Measurements from ENCODE around the gene WDFY2. TPM values are rescaled to one million over a fixed set of nuclear protein-coding genes. Genes with fewer than 3 reads are reported as not detected.
"Not testable (repeated sequence)": the region's sequence is repeated elsewhere in the genome, so short reads cannot be mapped to it uniquely, and the experiment has no call there.

The WDFY2 gene
- total and polyA plus RNA-seq, 7 experiments from 2014 or later: 3.2 to 44.3 (median 18.6) TPM

DNA sequence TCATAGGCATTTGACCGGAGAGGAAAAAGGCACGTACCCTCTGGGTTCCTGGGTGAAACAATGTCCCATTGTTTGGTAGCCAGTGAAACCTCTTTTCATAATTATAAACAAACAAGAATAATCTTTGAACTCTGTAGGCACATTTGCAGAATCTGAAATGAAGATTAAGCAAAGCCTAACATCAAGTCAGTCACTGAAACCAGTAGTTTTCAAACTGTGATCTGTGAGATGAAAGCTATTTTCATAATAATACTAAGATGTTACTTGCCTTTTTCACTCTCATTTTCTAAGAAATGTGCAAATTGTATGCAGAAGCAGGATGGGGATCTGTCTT is 105.4 kb downstream of the WDFY2 start:
- ChIA-PET POLR2A (no interaction called here), CTCF (no interaction called here)
- Mint-ChIP-seq H3K9me3 (peaks cover 0 to 6% (median 0%) of the 10 kb centered on the region in 11 donors), H3K27me3 (no peaks in the 10 kb centered on the region), H3K36me3 (peaks cover 0 to 25% (median 13%) of the 10 kb centered on the region in 5 donors), H3K4me3 (no peak overlapping the region), H3K27ac (no peak overlapping the region), H3K4me1 (peaks cover 0 to 15% (median 4%) of the 10 kb centered on the region in 7 donors)
- H3K27me3 ChIP-seq (ENCODE audit: control insufficient read depth in 2 of 2, insufficient read depth in 2 of 2, low read length in 2 of 2): no peaks in the 10 kb centered on the region
- H3K27ac ChIP-seq (ENCODE audit: low read depth, low read length): no peak overlapping the region
- no peaks in the 10 kb centered on the region for H3K9me3 ChIP-seq (ENCODE audit: control insufficient read depth in 2 of 3, low read length in 3 of 3)
- intact Hi-C loops (cut with micrococcal nuclease): no loop called here
- ATAC-seq (no peak), DNase-seq (no peak)
- no peaks in the 10 kb centered on the region for H3K36me3 ChIP-seq (ENCODE audit: control insufficient read depth in 2 of 3, insufficient read depth in 3 of 3, low read length in 3 of 3)
- H3K4me1 ChIP-seq (ENCODE audit: control insufficient read depth in 2 of 2, insufficient read depth in 2 of 2, low read length in 2 of 2): no peaks in the 10 kb centered on the region
- H3K4me3 ChIP-seq (ENCODE audit: low read length): no peak overlapping the region

DNA sequence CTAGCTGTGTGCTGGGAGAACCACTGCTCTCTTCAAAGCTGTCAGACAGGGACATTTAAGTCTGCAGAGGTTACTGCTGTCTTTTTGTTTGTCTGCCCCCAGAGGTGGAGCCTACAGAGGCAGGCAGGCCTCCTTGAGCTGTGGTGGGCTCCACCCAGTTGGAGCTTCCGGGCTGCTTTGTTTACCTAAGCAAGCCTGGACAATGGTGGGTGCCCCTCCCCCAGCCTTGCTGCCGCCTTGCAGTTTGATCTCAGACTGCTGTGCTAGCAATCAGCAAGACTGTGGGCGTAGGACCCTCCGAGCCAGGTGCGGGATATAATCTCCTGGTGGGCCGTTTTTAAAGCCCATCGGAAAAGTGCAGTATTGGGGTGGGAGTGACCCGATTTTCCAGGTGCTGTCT is 111.4 kb downstream of the WDFY2 start:
- DNase-seq; H3K27me3 ChIP-seq (ENCODE audit: control insufficient read depth in 2 of 2, insufficient read depth in 2 of 2, low read length in 2 of 2); ATAC-seq; H3K9me3 Mint-ChIP-seq; H3K4me1 Mint-ChIP-seq; H3K4me3 Mint-ChIP-seq; H3K36me3 ChIP-seq (ENCODE audit: control insufficient read depth in 2 of 3, insufficient read depth in 3 of 3, low read length in 3 of 3); H3K27ac ChIP-seq (ENCODE audit: low read depth, low read length); H3K27ac Mint-ChIP-seq; H3K4me3 ChIP-seq (ENCODE audit: low read length); intact Hi-C loops (cut with micrococcal nuclease); H3K9me3 ChIP-seq (ENCODE audit: control insufficient read depth in 2 of 3, low read length in 3 of 3); H3K4me1 ChIP-seq (ENCODE audit: control insufficient read depth in 2 of 2, insufficient read depth in 2 of 2, low read length in 2 of 2); H3K27me3 Mint-ChIP-seq: not testable (repeated sequence)
- ChIA-PET CTCF (interaction anchor here (0.8 kb wide), 1 partner anchor 102 kb away, joined by 3 read pairs; no protein-coding TSS in a partner anchor), POLR2A (interaction anchor here (0.6 kb wide), 1 partner anchor 146 kb away, joined by 3 read pairs; no protein-coding TSS in a partner anchor)
- H3K36me3 Mint-ChIP-seq: peaks cover 0 to 16% (median 14%) of the 10 kb centered on the region in 5 donors

DNA sequence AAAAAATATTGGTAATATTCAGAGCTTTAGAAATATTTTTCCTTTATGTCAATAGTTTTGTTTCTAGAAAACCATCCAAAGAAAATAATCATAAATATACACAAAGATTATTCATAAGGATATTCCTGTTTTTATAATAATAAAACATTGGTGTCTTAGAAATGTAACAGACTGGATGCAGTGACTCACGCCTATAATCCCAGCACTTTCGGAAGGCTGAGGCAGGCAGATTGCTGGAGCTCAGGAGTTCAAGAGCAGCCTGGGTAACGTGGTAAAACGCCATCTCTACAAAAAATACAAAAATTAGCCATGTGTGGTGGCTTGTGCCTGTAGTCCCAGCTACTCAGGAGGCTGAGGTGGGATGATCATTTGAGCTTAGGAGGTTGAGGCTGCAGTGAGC is 112.9 kb downstream of the WDFY2 start:
- Mint-ChIP-seq H3K4me3 (no peak overlapping the region), H3K9me3 (peaks cover 0 to 6% (median 0%) of the 10 kb centered on the region in 11 donors), H3K27ac (no peak overlapping the region), H3K4me1 (no peaks in the 10 kb centered on the region), H3K36me3 (peaks cover 0 to 17% (median 14%) of the 10 kb centered on the region in 5 donors), H3K27me3 (no peaks in the 10 kb centered on the region)
- Histone ChIP-seq H3K4me3 (ENCODE audit: low read length) (no peak overlapping the region), H3K36me3 (ENCODE audit: control insufficient read depth in 2 of 3, insufficient read depth in 3 of 3, low read length in 3 of 3) (no peaks in the 10 kb centered on the region), H3K27ac (ENCODE audit: low read depth, low read length) (no peak overlapping the region), H3K4me1 (ENCODE audit: control insufficient read depth in 2 of 2, insufficient read depth in 2 of 2, low read length in 2 of 2) (no peaks in the 10 kb centered on the region), H3K9me3 (ENCODE audit: control insufficient read depth in 2 of 3, low read length in 3 of 3) (no peaks in the 10 kb centered on the region), H3K27me3 (ENCODE audit: control insufficient read depth in 2 of 2, insufficient read depth in 2 of 2, low read length in 2 of 2) (no peaks in the 10 kb centered on the region)
- ATAC-seq (no peak), DNase-seq (no peak)
- ChIA-PET POLR2A (no interaction called here), CTCF (no interaction called here)
- intact Hi-C loops (cut with micrococcal nuclease): no loop called here

DNA sequence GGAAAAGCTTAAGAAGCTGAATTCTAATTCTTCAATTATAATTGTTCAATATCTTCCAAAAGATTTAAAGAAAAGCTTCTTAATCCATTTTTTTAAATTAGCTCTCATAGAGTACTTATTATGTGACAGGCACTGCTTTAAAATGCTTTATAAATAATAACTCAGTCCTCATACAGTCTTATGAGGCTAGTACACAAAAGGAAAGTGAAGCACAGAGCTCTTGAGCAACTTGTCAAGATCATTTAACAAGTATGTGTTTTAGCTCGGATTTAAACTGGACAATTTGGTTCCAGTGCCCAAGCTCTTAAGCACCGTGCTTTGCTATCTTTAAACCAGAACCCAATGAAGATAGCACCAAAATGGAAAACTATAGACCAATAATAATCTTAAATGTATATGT is 113.6 kb downstream of the WDFY2 start:
- Histone ChIP-seq H3K4me1 (ENCODE audit: control insufficient read depth in 2 of 2, insufficient read depth in 2 of 2, low read length in 2 of 2) (no peaks in the 10 kb centered on the region), H3K4me3 (ENCODE audit: low read length) (no peak overlapping the region), H3K9me3 (ENCODE audit: control insufficient read depth in 2 of 3, low read length in 3 of 3) (no peaks in the 10 kb centered on the region), H3K27ac (ENCODE audit: low read depth, low read length) (no peak overlapping the region), H3K36me3 (ENCODE audit: control insufficient read depth in 2 of 3, insufficient read depth in 3 of 3, low read length in 3 of 3) (no peaks in the 10 kb centered on the region), H3K27me3 (ENCODE audit: control insufficient read depth in 2 of 2, insufficient read depth in 2 of 2, low read length in 2 of 2) (no peaks in the 10 kb centered on the region)
- DNase-seq: no peak
- Mint-ChIP-seq H3K9me3 (peaks cover 0 to 6% (median 0%) of the 10 kb centered on the region in 11 donors), H3K4me3 (no peak overlapping the region), H3K4me1 (no peaks in the 10 kb centered on the region), H3K27me3 (no peaks in the 10 kb centered on the region), H3K27ac (no peak overlapping the region), H3K36me3 (peaks cover 0 to 24% (median 14%) of the 10 kb centered on the region in 5 donors)
- ChIA-PET CTCF (no interaction called here), POLR2A (no interaction called here)
- intact Hi-C loops (cut with micrococcal nuclease): no loop called here
- ATAC-seq: no peak

DNA sequence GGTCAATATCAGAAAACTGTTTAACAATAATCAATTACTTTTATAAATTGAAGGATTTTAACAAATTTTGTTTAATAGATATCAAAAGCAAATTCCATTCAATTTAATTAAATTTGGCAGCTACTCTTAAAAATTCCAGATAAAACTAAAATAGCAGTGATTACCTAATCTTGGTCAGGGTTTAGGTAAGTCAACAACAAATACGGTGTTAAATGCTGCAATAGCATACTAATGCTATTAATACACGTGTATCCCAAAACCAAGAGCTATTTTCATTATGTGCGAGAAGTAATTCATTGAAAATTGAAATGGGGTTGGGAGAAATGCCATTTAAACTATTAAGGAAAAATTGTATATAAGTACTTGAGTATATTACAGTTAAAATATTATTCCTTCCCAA is 114.1 kb downstream of the WDFY2 start:
- Mint-ChIP-seq H3K9me3 (peaks cover 0 to 6% (median 0%) of the 10 kb centered on the region in 11 donors), H3K27ac (no peak overlapping the region), H3K27me3 (no peaks in the 10 kb centered on the region), H3K4me3 (no peak overlapping the region), H3K36me3 (peaks cover 0 to 24% (median 16%) of the 10 kb centered on the region in 5 donors), H3K4me1 (no peaks in the 10 kb centered on the region)
- DNase-seq (no peak), ATAC-seq (no peak)
- Histone ChIP-seq H3K4me1 (ENCODE audit: control insufficient read depth in 2 of 2, insufficient read depth in 2 of 2, low read length in 2 of 2) (no peaks in the 10 kb centered on the region), H3K27me3 (ENCODE audit: control insufficient read depth in 2 of 2, insufficient read depth in 2 of 2, low read length in 2 of 2) (no peaks in the 10 kb centered on the region), H3K27ac (ENCODE audit: low read depth, low read length) (no peak overlapping the region), H3K36me3 (ENCODE audit: control insufficient read depth in 2 of 3, insufficient read depth in 3 of 3, low read length in 3 of 3) (no peaks in the 10 kb centered on the region), H3K4me3 (ENCODE audit: low read length) (no peak overlapping the region), H3K9me3 (ENCODE audit: control insufficient read depth in 2 of 3, low read length in 3 of 3) (no peaks in the 10 kb centered on the region)
- intact Hi-C loops (cut with micrococcal nuclease): no loop called here
- POLR2A ChIA-PET: no interaction called here
- CTCF ChIA-PET: no interaction called here

DNA sequence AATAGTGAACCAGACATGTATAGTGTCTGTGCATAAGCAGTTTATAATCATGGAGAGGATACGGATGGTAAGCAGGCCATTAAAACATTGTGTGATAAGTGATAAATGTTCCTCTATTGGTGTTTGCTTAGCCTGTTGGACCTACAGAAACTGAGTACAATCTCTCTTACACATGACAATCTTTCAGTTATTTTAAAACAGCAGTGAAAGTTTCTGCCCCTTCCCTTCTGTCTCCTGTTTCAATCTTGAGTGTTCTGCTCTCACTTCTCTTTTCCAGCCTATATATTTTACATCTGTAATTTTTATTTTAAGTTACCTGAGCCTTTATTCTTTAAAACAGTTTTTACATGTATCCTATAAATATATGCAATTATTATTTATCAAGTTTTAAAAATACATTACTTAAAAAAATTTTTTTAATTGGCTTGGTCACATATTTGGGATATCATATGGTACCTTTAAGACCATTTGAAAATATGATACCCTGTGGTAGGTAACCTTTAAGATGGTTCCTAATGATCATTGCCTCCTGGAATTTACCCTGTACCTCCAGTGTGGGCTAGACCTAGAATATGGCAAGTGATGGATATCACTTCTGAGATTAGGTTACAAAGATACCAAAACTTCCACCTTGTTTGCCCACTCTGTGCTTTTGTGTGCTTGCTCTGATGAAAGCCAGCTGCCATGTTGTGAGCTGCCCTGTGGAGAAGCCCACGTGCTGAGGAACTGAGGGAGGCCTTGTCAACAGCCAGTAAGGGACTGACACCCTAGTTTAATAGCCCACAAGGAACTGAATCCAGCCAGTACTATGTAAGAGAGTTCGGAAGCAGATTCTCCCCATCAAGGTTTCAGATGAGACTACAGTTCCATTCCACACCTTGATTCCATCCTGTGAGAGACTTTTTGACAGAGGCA is 120.4 kb downstream of the WDFY2 start:
- Histone ChIP-seq H3K36me3 (ENCODE audit: control insufficient read depth in 2 of 3, insufficient read depth in 3 of 3, low read length in 3 of 3) (peaks cover 0 to 5% (median 0%) of the 10 kb centered on the region in 3 experiments), H3K4me1 (ENCODE audit: control insufficient read depth in 2 of 2, insufficient read depth in 2 of 2, low read length in 2 of 2) (no peaks in the 10 kb centered on the region), H3K9me3 (ENCODE audit: control insufficient read depth in 2 of 3, low read length in 3 of 3) (no peaks in the 10 kb centered on the region), H3K4me3 (ENCODE audit: low read length) (no peak overlapping the region), H3K27ac (ENCODE audit: low read depth, low read length) (no peak overlapping the region), H3K27me3 (ENCODE audit: control insufficient read depth in 2 of 2, insufficient read depth in 2 of 2, low read length in 2 of 2) (no peaks in the 10 kb centered on the region)
- peaks cover 4 to 42% (median 38%) of the 10 kb centered on the region in 5 donors for H3K36me3 Mint-ChIP-seq
- no peak overlapping the region for H3K27ac Mint-ChIP-seq
- H3K4me1 Mint-ChIP-seq: peaks cover 0 to 4% (median 0%) of the 10 kb centered on the region in 7 donors
- no peak for DNase-seq
- no peak for ATAC-seq
- ChIA-PET CTCF (no interaction called here), POLR2A (no interaction called here)
- H3K27me3 Mint-ChIP-seq: no peaks in the 10 kb centered on the region
- intact Hi-C loops (cut with micrococcal nuclease): no loop called here
- no peak overlapping the region for H3K4me3 Mint-ChIP-seq
- H3K9me3 Mint-ChIP-seq: peaks cover 0 to 4% (median 0%) of the 10 kb centered on the region in 11 donors

DNA sequence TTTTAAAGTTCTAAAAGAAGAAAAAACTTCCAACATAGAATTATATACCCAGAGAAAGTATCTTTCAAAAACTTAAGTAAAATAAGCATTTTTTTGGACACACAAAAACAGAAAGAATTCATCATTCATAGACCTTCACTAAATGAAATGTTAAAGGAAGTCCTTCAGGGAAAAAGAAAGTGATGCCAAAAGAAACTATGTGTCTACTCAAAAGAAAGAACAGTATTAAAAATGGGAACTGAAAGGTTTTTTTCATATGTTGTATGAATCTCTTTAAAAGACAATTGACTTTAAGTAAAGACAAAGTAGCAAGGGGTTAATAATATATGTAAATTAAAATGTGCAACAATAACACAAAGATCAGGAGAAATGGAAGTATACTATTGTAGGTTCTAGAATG is 123.2 kb downstream of the WDFY2 start:
- Mint-ChIP-seq H3K27ac (no peak overlapping the region), H3K36me3 (peaks cover 4 to 39% (median 31%) of the 10 kb centered on the region in 5 donors), H3K27me3 (no peaks in the 10 kb centered on the region), H3K9me3 (peaks cover 0 to 6% (median 0%) of the 10 kb centered on the region in 11 donors), H3K4me1 (peaks cover 0 to 4% (median 0%) of the 10 kb centered on the region in 7 donors), H3K4me3 (no peak overlapping the region)
- H3K9me3 ChIP-seq (ENCODE audit: control insufficient read depth in 2 of 3, low read length in 3 of 3): no peaks in the 10 kb centered on the region
- no peak for DNase-seq
- no peaks in the 10 kb centered on the region for H3K27me3 ChIP-seq (ENCODE audit: control insufficient read depth in 2 of 2, insufficient read depth in 2 of 2, low read length in 2 of 2)
- no peak overlapping the region for H3K4me3 ChIP-seq (ENCODE audit: low read length)
- H3K27ac ChIP-seq (ENCODE audit: low read depth, low read length): no peak overlapping the region
- no peak for ATAC-seq
- ChIA-PET POLR2A (no interaction called here), CTCF (no interaction called here)
- no peaks in the 10 kb centered on the region for H3K4me1 ChIP-seq (ENCODE audit: control insufficient read depth in 2 of 2, insufficient read depth in 2 of 2, low read length in 2 of 2)
- H3K36me3 ChIP-seq (ENCODE audit: control insufficient read depth in 2 of 3, insufficient read depth in 3 of 3, low read length in 3 of 3): peaks cover 0 to 5% (median 0%) of the 10 kb centered on the region in 3 experiments
- intact Hi-C loops (cut with micrococcal nuclease): no loop called here
